ENCODE measurements around the gene TIMP4. TPM values are rescaled to one million over a fixed set of nuclear protein-coding genes. Genes with fewer than 3 reads are reported as not detected.

Gene TIMP4
- polyA plus RNA-seq, 3 donors: 0.04 TPM; not detected in 2

DNA sequence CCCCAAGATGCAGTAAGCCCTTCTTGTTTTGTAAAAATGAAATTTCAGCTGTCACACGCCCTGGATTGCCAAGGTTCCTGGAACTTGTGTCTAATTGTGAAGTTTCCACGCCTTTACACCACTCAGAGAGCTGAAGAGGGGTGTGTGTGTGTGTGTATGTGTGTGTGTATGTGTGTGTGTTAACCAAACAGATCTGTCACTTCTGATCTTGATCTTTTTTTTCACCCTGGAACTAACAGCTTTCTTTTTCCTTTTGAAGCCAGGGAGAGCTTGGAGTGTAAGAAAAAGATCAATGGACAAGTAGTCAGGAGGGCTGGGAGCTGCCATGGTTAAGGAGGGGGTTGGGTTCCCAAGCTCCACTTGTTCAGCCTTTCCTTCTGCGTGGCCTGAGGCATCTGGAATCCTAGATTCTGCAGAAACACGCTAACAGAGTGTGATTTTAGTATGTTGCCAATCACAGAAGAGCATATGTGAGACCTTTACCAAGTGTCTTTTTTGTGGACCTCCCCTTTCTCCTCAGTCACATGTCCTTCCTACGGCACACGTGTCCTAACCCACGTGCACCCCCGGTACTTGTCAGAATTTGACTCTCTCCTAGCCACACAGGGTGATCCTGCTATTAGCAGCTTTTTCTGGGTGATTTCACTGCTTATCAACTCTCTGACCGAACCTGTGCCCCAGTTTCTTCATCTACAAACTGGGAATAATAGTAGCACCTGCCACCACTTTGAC lies 11.5 kb downstream of the TIMP4 start:
- WGBS (ENCODE audit: insufficient coverage): 95% methylated on average over 6 of the region's 9 CpGs
- intact Hi-C loops (cut with micrococcal nuclease): no loop called here

GRCh38 chr3:12143949-12144504 lies 14.7 kb downstream of the TIMP4 start:
- no peaks in the 10 kb centered on the region for H3K36me3 ChIP-seq (replicated peaks in 1 of 2; ENCODE audit: control insufficient read depth in 1 of 2, insufficient read depth in 2 of 2, low read length in 2 of 2)
- intact Hi-C loops (cut with micrococcal nuclease): no loop called here
- H3K27ac Mint-ChIP-seq: peak overlapping the region in 1 of 7 donors; percentile 21
- H3K4me1 Mint-ChIP-seq: peaks cover 21% of the 10 kb centered on the region
- no peaks in the 10 kb centered on the region for H4K20me1 ChIP-seq (ENCODE audit: insufficient read depth, low read length)
- no peaks in the 10 kb centered on the region for H3K79me2 ChIP-seq (ENCODE audit: insufficient read depth, low read length)
- H3K9me3 ChIP-seq (replicated peaks in 1 of 2; ENCODE audit: control insufficient read depth in 1 of 2, insufficient read depth in 1 of 2, low read length in 2 of 2): no peaks in the 10 kb centered on the region
- no peaks in the 10 kb centered on the region for H3K9me3 Mint-ChIP-seq
- H3K4me3 ChIP-seq (replicated peaks in 1 of 3; ENCODE audit: low read depth in 2 of 3, low read length in 3 of 3): no peak overlapping the region
- H3K36me3 Mint-ChIP-seq: no peaks in the 10 kb centered on the region
- no peak overlapping the region for H3K9ac ChIP-seq (ENCODE audit: insufficient read depth, low read length, poor library complexity, severe bottlenecking)
- peaks cover 3 to 6% (median 4%) of the 10 kb centered on the region in 3 donors for H3K27me3 Mint-ChIP-seq (ENCODE audit: low read depth in 3 of 3)
- no peak overlapping the region for H3K4me2 ChIP-seq (replicated peaks; ENCODE audit: extremely low read depth, low read length, poor library complexity, severe bottlenecking)
- no peaks in the 10 kb centered on the region for H3K27me3 ChIP-seq (ENCODE audit: control insufficient read depth in 2 of 2, insufficient read depth in 2 of 2, low read length in 2 of 2)
- TF ChIP-seq CTCF (IDR thresholded peaks at IDR 0.05): no peak
- H3K27ac ChIP-seq (ENCODE audit: low read depth in 1 of 2, low read length in 2 of 2): no peak overlapping the region
- H3K4me3 Mint-ChIP-seq: no peak overlapping the region
- peaks cover 8 to 9% of the 10 kb centered on the region in 2 donors for H3K4me1 ChIP-seq (ENCODE audit: control insufficient read depth in 1 of 2, insufficient read depth in 2 of 2, low read length in 2 of 2)
- WGBS (ENCODE audit: insufficient coverage): no CpG with 5 or more reads among the region's 6 CpGs
- H2AFZ ChIP-seq (ENCODE audit: insufficient read depth, low read depth, low read length, poor library complexity, severe bottlenecking): no peak overlapping the region
- no peak for DNase-seq

More for the DNA sequence above, 11.5 kb downstream of the TIMP4 start:
- Histone ChIP-seq H3K27ac (ENCODE audit: low read depth in 1 of 2, low read length in 2 of 2) (no peak overlapping the region), H3K27me3 (ENCODE audit: control insufficient read depth in 2 of 2, insufficient read depth in 2 of 2, low read length in 2 of 2) (no peaks in the 10 kb centered on the region), H3K36me3 (replicated peaks in 1 of 2; ENCODE audit: control insufficient read depth in 1 of 2, insufficient read depth in 2 of 2, low read length in 2 of 2) (no peaks in the 10 kb centered on the region), H4K20me1 (ENCODE audit: insufficient read depth, low read length) (no peaks in the 10 kb centered on the region), H3K9me3 (replicated peaks in 1 of 2; ENCODE audit: control insufficient read depth in 1 of 2, insufficient read depth in 1 of 2, low read length in 2 of 2) (no peaks in the 10 kb centered on the region), H3K4me2 (replicated peaks; ENCODE audit: extremely low read depth, low read length, poor library complexity, severe bottlenecking) (no peak overlapping the region), H3K79me2 (ENCODE audit: insufficient read depth, low read length) (no peaks in the 10 kb centered on the region), H3K4me3 (replicated peaks in 1 of 3; ENCODE audit: low read depth in 2 of 3, low read length in 3 of 3) (no peak overlapping the region), H3K4me1 (ENCODE audit: control insufficient read depth in 1 of 2, insufficient read depth in 2 of 2, low read length in 2 of 2) (peaks cover 0 to 3% of the 10 kb centered on the region in 2 donors), H3K9ac (ENCODE audit: insufficient read depth, low read length, poor library complexity, severe bottlenecking) (no peak overlapping the region), H2AFZ (ENCODE audit: insufficient read depth, low read depth, low read length, poor library complexity, severe bottlenecking) (no peak overlapping the region)
- H3K4me3 Mint-ChIP-seq: no peak overlapping the region
- no peak for TF ChIP-seq CTCF (IDR thresholded peaks at IDR 0.05)
- no peaks in the 10 kb centered on the region for H3K36me3 Mint-ChIP-seq
- peaks cover 4 to 9% (median 4%) of the 10 kb centered on the region in 3 donors for H3K27me3 Mint-ChIP-seq (ENCODE audit: low read depth in 3 of 3)
- peaks cover 10% of the 10 kb centered on the region for H3K4me1 Mint-ChIP-seq
- H3K9me3 Mint-ChIP-seq: no peaks in the 10 kb centered on the region
- no peak overlapping the region for H3K27ac Mint-ChIP-seq
- DNase-seq: no peak
